HTR-8/SVneo (cell line): ENCODE results near the gene EFCAB6.
"Not testable (repeated sequence)": the region's sequence is repeated elsewhere in the genome, so short reads cannot be mapped to it uniquely, and the experiment has no call there.

Experiments
- DNase-seq: peaks from one replicate; pipeline ENCODE4 v3.0.0; 2011; ENCODE audit warnings: low spot score, mixed read lengths; ENCODE audit not compliant: insufficient read length
- FAIRE-seq: peaks from 2 replicates; lab custom pipeline; 2011; peaks lifted over from hg19 to GRCh38; lab: Jason Lieb, UNC

The EFCAB6 gene

GRCh38 chr22:43658823-43659222, 153.3 kb downstream of the EFCAB6 start:
- DNase-seq (no peak), FAIRE-seq (no peak)

DNA sequence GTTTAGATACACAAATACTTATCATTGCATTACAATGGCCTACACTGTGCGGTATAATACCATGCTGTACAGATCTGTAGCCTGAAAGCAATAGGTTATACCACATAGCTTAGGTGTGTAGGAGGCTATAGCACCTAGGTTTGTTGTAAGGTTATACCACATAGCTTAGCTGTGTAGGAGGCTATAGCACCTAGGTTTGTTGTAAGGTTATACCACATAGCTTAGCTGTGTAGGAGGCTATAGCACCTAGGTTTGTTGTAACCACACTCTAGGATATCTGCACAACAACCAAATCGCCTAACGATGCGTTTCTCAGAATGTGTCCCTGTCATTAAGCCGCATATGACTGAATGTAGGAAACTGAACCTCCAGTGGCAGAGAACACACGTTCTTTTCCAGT, 155.5 kb downstream of the EFCAB6 start:
- not testable (repeated sequence) for FAIRE-seq

GRCh38 chr22:43654271-43654670, 157.8 kb downstream of the EFCAB6 start:
- FAIRE-seq (no peak), DNase-seq (no peak)

More for the DNA sequence above, 155.5 kb downstream of the EFCAB6 start:
- not testable (repeated sequence) for DNase-seq

- DNase-seq (no peak), FAIRE-seq (no peak)
These were observed 159.3 kb downstream of the EFCAB6 start for GRCh38 chr22:43652845-43653244.

GRCh38 chr22:43643387-43643786, 168.7 kb downstream of the EFCAB6 start:
- FAIRE-seq (no peak), DNase-seq (no peak)

DNA sequence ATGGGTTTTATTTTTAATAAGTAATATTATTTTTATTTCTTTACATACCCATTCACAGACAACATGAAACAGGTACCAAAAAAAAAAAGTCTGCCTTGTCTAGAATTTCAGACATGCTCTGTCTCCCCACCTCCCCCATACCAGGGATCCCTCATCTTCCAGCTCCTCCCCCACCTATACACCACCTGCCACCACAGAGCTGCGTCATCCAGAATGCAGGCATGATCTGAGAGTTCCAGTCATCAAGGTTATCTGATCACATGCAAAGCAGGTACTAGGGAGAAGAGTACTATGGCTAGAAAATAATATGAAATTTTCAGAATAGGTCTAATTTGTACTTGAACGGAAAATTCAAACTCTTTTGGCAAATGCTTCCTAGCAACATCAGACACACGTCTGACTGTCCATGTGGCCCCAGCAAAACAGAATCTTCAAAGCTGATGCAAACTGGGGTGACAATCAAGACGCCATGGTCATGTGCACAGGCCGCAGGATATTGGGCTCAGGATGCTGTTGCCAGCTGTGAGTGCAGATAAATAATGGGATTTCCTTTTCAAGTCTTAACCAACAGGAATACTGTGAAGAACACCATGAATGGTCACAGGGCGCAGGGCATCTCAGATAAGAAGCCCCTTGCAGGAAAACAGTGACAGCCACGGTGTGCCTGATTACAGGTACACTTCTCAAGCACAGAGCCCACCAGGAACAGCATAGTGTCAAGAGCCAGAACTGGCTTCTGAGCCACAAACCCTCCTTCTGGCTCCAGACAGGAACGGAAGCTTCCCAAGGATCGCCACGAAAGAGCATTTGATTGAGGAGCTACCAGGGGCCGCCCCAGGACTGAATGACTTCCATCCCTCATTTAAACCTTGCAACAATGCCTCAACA, 169.5 kb downstream of the EFCAB6 start:
- no peak for FAIRE-seq
- no peak for DNase-seq

- no peak for FAIRE-seq
These were observed 172.7 kb downstream of the EFCAB6 start for GRCh38 chr22:43639228-43639948.

GRCh38 chr22:43637275-43638260, 174.5 kb downstream of the EFCAB6 start:
- DNase-seq (no peak), FAIRE-seq (no peak)

More at GRCh38 chr22:43639228-43639948, 172.7 kb downstream of the EFCAB6 start:
- no peak for DNase-seq

DNA sequence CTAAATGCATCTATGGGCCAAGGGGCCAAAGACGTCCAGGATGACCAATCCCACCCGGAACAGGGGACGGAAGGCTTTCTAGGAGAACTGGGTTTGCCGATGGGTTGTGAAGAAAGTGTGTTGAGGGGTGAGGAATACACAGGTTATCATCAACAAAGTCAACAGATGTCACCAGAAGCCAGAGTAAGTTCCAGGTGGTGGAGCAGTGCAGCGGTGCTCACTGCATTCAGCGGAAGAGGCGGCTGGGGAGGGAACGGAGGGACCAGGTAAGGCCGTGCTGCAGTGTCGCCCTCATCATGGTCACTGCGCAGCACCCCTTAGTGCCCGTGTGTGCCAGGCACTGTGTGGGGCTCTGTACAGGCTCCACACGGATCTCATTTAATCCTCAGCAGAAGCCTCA, 176.0 kb downstream of the EFCAB6 start:
- no peak for FAIRE-seq
- DNase-seq: no peak

DNA sequence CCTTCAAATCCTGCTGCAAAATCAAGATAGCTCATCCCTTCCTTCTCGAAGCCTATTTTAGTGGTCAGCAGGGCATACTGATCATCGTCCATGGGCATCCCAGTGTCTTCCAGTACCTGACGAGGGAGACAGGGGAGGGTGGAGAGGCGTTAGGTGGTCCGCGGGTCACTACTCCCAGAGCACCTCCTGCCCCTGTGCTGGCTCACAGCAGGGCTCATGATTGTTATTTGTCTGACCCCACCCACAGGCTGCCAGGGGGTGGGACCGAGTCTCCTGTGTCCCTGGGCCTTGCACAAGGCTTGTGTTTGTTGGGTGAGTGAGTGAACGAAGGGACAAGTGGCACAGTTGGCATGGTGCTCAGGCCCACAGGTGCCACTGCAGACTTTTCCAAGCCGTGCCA, 177.0 kb downstream of the EFCAB6 start:
- DNase-seq (no peak), FAIRE-seq (no peak)

DNA sequence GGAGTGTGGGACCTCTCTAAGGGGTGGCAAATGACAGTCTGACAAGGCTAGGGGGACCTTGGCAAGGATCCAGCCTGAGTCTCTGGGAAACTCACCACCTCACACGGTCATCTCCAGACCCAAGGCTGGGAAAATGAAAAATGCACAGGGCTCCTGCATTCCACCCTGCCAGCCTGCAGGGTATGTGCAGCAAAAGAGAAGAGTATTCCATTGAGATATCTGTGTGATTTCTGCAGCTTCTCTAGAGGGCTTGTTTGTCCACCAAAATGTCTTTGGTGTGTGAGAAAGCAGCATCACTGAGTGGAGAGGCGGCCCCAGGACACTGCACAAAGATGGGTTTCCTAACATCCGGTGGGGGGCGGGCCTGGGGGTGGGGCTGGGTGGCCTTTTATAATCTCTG, 177.8 kb downstream of the EFCAB6 start:
- FAIRE-seq: no peak
- no peak for DNase-seq

DNA sequence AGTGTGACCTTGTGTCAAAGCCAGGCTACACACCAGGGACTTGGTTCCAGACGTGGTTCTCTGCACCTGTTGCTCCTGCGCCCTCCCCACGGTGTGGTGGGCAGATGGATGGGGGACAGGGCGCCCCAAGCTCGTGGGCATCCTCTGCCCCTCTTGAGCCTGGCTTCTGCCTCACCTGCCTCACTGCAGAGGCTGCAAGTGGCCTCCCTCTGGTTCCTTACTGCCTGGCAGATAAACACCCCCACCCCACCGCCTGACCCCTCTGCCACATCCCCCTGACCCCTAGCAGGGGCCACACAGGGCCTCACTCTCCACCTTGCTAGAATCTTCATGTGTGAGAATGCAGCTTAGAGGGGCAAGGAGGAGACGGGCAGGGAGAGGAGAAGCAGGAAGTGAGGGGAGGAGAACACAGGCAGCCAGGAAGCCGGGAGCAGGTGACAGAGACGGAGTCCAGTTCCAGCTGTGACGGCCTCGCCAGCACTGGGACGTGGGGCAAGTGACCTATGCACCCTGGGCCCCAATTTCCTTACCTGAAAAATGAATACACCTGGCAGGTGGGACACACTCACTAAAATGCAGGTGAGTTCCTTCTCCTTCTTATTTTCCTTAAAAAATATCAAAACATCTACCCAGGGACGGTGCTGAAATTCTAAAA, 178.3 kb downstream of the EFCAB6 start:
- DNase-seq: no peak
- FAIRE-seq: no peak

- FAIRE-seq (no peak), DNase-seq (no peak)
These were observed 180.3 kb downstream of the EFCAB6 start for GRCh38 chr22:43631846-43632245.

GRCh38 chr22:43631201-43631600, 180.9 kb downstream of the EFCAB6 start:
- FAIRE-seq (no peak), DNase-seq (no peak)

DNA sequence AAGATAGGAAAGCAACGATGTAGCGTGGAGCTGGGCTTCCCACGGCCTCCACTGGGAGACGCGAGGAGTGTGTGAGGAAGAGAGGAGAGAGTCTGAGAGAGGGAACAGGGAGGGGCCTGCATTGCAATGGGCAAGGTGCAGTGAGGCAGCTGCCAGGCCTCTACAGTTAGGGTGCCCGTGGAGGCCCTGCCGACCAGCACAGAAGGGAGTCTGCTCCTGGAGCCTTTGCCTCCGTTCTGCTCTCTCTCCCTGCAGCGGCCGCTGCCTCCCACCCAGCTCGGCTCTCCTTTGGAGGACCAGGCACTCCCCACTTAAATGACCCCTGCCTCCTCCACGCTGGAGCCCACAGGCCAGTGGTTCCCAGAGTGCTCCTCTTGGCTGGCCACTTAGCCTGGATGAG, 181.7 kb downstream of the EFCAB6 start:
- FAIRE-seq: no peak

GRCh38 chr22:43628250-43628649, 183.9 kb downstream of the EFCAB6 start:
- FAIRE-seq: no peak
- no peak for DNase-seq

More for the DNA sequence above, 181.7 kb downstream of the EFCAB6 start:
- no peak for DNase-seq

GRCh38 chr22:43627485-43628213, 184.5 kb downstream of the EFCAB6 start:
- DNase-seq: no peak
- FAIRE-seq: no peak

GRCh38 chr22:43625242-43625641, 186.9 kb downstream of the EFCAB6 start:
- DNase-seq: no peak
- FAIRE-seq: no peak
